GM18498 (cell line): ENCODE measurements around the gene ARHGAP8.
"Not testable (repeated sequence)": the region's sequence is repeated elsewhere in the genome, so short reads cannot be mapped to it uniquely, and the experiment has no call there.

Experiments used
- ATAC-seq: cut with Tn5 transposase; IDR thresholded peaks from one replicate; pipeline ENCODE4 v1.9.1; 2021; ENCODE audit warnings: mild to moderate bottlenecking, moderate library complexity; ENCODE audit not compliant: unreplicated experiment

ARHGAP8 gene

DNA sequence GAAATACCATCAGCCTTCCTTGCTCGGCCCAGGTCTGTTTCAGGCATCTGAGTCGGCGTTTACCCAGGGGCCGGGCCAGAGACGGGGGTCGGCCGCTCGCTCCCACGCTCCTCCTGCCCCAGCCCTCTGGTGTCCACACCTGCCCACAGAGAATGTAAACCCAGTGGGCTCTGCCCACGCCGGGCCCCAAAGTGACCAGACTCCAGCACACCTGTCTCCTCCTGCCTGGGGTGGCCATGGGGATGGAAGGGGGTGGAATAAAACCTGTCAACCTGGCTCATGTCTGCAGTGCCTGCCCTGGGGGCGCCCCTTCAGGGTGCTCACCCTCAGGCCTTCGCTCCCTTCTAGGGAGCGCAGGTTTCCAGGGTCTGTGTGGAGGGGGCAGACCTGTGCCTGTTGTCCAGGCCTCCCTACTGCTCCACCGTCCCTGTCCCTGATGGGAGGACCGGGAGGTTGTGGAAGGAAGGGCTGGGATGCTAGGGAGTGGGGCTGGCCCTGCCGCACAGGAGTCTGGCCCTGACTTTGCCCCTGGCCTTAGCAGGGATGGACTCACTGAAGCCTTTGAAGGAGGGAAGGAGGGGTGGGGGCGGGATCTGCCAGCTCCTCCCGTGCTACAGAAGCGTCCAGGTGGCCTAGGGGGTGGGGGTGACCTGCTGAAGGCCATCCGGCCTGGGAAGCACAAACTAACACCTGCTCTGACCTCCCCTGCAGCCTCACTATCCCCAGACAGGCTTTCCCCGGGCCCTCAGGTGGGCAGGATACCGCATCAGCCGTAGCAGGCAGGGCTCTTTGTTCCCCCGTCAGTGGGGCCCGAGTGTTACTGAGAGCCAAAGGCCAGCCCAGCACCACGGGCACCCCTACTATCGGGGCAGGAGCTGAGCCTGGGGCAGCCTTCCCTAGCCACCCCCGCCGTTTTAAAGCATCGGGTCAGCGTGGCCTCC lies 14.7 kb upstream of the ARHGAP8 start:
- no peak for ATAC-seq

DNA sequence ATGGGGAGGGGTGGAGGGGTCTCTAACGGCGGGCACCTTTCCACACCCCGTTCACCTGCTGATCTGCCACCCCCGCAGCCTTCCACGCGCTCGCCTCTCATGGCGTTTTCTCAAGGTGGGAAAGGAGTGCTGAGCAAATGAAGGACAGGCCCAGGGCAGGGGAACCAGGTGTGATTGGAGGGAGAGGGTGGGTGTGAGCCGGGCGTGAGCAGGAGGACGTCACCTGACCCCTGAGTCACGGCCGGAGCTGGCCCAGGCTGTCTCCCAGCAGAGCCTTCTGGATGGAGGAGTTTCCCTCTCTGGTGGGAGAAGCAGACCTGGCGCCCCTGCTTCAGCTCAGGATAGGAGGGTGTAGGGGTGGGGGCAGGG lies 14.0 kb upstream of the ARHGAP8 start:
- ATAC-seq, result no peak

DNA sequence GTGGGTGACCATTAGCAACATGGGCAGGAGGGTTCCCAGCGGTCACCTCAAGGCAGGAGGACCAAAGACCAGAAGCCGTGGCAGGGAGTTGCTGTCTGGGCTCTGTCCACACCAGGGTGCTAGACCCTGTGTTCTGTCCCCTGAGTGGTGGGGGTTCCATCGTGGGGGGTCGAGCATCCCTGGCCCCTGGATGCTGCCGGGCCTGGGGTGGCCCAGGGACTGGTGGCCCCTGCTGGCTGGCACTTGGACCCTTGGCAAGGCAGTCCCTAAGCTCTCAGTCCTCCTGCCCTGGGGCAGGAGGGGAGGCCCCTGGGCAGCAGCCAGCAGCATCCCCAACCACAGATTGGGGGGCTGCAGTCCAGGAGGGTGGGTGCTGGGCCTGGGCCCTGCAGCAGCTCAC lies 13.4 kb upstream of the ARHGAP8 start:
- ATAC-seq, result no peak

DNA sequence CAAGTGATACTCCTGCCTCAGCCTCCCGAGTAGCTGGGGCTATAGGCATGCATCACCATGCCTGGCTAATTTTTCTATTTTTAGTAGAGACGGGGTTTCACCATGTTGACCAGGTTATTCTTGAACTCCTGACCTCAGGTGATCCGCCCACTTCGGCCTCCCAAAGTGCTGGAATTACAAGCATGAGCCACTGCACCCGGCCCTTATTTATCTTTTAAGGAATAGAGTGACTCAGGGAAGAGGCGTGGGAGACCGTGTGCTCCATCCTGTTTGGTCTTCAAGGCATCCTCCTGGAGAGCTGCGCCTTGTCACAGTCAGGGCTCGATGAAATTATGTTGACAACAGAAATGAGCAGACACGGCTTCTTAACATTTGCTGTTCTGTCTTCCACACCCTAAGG lies 12.7 kb upstream of the ARHGAP8 start:
- not testable (repeated sequence) for ATAC-seq

DNA sequence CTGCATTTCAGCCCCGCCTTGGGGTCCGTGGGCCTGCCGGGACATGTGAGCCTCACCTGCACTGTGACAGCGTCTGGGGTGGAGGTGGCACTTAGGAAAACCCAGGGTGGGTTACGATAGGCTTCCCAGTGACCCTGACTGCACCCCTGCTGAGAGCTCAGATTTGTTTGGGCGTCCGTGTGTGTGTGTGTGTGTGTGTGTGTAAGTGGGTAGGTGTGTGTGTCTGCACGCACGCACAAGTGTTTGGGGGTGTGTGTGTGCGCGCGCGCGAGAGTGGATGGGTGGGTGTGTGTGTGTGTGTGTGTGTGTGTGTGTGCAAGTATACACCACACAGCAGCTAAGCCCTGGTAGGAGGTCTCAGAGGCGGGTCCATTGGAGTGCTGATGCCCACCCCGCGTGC lies 12.1 kb upstream of the ARHGAP8 start:
- ATAC-seq, result no peak

DNA sequence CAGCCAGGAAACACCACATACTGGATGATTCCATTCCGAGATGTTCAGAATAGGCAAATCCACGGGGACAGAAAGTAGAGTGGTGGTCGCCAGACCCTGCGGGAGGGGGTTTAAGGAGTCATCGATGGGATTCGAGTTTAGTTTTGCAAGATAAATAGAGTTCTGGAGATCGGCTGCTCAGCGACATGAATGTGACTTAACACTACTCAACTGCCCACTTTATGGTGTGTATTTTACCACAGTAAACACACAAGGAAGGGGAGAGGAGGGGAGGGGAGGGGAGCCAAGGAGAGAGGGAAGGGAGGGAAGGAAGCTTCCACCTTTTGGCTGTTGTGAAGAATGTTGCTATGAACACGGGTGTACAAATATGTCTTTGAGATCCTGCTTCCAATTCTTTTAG lies 10.4 kb upstream of the ARHGAP8 start:
- no peak for ATAC-seq

DNA sequence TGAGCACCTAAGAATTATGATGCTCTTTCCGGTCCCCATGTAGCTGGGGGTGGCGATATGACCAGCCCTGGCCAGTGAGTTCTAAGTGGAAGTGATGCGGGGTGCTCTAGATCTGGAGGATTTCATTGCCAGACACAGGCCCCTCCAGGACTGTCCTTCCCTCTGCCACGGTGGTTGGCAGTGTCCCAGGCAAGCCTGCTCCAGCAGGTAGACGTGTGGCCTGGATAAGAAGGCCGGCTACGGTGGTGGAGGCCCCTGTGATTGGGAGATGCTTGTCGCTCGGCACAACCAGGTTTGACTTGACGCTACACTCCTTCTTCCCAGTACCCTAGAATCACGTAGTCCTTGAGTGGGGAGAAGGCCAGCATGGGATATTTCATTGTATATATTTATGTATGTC lies 9.1 kb upstream of the ARHGAP8 start:
- no peak for ATAC-seq

DNA sequence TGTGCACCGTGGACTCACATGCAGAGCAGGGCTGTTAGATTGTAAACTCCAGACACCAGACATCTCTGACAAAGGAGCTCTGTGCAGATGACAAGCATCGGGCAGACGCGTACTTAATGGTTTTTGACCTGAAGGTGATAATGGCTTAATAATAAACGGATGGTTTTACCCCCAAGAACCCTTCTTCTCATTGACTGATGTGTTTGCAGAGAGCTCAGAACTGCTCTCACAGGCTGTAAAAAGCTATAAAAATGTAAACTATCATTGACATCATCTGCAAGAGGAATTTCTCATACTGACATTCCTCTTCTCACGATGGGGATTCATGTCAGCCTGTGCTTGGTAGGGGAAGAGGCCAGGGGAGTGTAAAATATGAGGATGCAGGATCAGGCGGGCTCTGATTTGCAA lies 8.6 kb upstream of the ARHGAP8 start:
- ATAC-seq, result no peak

DNA sequence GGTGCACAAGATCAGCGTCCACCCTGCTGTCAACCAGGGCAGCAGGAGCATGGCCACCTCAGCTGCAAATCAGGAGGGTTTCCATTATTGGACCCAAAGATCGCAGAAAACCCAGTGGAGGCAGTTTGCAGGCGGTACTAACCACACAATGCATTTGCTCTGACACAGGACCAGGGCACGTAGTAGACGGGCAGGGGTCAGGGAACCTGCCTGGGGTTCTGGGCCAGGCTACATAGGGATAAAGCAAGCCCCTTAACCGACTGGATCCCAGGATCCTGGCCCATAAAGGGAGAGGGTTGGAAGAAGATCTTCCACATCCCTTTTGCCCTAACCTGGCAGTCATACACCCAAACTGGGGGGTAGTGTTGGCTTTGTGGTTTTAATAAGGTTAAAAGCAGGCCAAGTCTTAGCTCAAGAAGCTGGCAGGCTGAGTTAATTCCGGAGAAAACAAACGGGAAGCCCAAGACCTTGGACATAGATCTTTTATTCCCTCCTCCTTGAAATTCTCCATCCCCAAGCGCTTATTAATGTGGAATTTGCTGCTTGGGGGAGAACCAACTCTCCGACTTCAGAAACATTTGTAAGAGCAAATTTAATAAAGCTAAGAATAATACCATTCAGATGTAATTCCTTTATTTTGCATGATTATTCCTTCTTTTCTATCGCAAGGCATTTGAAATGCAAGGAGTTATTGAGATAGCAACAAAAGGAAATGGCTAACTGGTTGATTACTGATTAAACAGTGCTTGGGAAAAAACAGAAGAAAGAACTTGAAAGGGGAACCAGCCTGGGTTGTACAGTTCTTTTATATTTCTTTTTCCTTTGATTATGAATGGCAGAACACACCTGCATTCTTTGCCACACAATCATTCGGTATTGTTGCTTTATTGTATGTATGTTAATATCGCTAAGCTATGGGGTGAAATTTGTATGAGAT lies 6.3 kb upstream of the ARHGAP8 start:
- no peak for ATAC-seq

DNA sequence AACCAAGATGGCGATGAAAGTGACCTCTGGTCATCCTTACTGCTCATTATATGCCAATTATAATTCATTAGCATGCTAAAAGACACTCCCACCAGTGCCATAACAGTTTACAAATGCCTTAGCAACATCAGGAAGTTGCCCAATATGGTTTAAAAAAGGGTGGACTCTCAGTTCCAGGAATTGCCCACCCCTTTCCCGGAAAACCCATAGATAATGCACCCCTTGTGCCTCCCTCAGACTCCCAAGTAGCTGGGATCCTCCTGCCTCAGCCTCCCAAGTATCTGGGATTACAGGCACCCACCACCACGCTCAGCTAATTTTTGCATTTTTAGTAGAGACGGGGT lies 4.6 kb upstream of the ARHGAP8 start:
- not testable (repeated sequence) for ATAC-seq

DNA sequence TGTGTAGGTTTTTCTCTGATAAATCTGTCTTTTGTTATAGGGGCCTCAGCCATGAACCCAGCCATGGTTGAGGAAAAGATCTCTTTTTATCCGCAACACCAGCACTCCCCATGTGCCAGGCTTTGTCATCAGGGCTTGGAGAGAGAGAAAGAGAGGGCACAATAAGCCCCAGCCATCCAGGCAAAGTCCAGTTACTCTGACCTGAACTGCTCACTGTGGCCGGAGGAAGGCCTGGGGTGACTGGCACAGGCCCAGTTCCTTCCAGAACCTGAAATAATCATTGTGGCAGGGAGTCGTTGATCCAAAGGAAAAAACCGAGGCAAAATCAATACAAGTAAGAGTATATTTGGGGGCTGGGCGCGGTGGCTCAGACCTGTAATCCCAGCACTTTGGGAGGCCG lies 3.9 kb upstream of the ARHGAP8 start:
- ATAC-seq, result no peak

DNA sequence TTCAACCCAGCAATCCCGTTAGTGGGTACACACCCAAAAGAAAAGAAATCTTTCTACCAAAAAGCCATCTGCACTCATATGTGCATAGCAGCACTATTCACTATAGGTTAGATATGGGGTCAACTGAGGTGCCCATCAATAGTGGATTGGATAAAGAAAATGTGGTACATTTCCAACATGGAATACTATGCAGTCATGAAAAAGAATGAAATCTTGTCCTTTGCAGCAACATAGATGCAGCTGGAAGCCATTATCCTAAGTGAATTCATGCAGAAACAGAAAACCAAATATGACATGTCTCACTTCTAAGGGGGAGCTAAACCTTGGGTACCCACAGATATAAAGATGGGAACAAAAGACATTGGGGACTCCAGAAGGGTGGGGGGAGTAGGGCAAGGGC lies 1.9 kb upstream of the ARHGAP8 start:
- no peak for ATAC-seq

DNA sequence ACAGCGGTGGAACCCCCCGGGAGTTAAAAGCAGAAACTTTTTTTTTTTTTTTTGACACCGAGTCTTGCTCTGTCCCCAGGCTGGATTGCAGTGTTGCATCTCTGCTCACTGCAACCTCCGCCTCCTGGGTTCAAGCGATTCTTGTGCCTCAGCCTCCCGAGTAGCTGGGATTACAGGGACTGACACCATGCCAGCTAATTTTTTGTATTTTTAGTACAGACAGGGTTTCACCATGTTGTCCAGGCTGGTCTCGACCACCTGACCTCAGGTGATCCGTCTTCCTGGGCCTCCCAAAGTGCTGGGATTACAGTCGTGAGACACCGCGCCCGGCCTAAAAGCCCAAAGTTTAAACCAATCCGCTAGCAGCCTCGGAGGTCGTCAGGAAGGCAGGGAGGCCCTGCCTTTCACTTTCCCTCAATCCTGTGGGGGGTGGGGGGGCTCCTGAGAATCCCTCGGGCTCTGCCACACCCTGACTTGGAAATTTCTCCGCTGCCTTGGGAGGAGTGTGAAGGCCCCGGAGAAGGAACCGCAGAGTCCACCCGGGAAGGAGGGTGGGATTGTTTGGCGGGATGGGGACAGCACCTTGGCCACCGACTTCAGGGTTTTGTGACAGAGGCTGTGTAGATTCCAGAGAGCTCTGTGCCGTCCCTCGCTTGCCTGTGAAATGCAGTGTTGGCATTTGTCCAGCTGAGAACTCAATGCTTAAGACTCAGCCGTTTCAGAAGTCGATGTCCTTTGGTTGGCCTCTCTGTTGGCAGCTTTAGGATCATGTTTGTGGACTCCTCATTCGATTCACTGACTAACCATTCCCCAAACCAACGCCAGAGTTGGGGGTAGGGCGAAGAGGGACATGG lies 1.0 kb downstream of the ARHGAP8 start:
- no peak for ATAC-seq

DNA sequence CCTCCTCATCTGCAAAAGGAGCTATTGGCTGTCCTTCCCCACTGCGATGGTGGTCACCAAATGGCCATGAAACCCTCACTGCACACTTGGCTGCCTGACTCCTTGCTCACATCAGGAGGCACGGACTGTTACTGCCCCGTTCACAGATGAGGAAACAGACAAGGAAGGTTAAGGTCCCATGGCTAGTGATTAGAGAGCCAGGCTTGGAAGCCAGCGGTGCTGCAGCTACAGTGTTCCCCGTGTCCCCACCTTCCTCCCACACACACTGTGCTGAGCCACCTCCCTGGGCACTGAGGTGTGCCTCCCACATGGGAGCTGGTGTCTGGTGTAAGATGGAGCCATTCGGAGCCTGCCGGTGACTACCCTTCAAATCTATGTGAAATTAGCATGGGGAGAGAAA lies 2.6 kb downstream of the ARHGAP8 start:
- ATAC-seq, result no peak

DNA sequence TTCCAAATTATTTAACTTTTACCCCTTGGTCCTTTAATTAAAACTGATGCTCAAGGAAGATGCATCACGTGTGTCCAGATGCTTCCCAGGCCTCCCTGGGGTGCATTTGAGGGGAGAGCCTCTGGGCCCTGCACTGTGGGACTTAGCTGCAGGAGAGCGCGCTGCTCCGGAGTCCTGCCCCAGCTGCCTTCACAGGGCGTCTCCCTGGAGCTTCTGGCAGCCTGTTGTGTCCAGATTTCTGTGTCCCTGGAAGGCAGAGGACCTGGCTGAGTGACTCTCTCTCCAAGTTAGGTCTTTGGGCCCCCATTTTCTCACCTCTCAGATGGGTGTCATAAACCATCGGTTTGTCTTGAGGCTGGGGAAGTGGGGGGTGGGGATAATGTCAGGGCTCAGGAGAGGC lies 3.0 kb downstream of the ARHGAP8 start:
- ATAC-seq, result no peak

DNA sequence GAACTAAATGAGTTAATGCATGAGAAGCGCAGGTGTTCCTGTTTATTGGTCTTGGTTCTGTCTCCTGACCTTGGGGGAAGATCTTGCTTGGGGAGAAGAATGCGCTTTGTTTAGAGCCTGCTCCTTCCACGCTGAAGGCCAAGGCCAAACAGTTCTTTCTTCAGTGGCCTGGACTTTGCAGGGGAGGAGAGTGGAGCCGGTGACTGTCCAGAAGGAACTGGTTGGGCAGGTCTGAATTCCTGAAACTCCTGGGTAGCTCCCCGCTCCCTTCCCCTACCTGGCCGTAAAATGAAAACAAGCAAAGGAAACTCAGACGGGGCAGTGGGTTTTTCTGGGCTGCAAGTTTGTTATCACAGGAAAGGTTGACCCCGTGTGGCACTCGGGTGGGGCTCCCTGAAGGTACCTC lies 3.6 kb downstream of the ARHGAP8 start:
- ATAC-seq, result no peak

DNA sequence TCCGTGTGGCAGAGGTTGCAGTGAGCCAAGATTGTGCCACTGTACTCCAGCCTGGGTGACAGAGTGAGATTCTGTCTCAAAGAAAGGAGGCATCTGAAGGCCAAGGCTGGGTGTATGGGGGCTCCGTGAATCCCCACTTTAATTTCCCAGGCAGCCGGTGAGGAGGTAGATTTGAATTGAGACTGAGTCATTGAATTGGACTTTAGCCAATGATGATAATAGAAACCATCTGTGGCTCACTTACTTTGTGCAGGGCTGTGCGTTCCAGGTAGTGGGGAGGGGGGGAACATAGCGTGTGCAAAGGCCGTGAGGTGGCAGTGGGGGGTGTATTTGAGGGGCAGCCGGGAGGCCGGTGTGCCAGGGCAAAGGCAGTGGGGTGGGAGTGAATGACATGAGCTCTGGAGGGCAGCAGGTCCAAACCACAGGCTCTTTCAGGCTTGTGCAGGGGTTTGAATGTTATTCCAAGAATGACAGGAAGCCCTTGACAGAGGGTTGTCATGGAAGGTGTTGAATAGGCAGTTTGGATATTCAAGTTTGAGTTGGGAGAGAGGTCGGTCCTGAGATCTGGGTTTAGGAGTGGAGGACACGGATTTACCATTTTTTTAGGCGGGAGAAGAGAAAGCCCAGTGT lies 6.1 kb downstream of the ARHGAP8 start:
- no peak for ATAC-seq

DNA sequence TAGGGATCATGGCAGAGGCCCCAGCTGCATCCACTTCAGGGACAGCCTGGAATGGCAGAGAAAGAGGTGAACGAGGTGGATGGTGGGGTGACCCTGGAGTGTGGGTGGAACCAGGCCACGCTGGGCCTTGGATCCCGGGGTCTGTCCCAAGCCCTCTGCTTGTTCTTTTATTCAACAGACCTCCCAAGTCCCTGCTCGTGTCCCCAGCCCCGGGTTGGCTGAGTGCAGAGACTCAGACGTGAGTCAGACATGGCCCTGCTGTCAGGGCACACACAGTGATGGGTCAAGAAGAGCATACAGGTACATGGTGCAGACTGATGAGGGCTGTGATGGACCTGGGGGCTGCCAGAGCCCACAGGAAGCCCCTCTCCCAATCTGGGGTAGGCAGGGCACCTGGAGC lies 6.6 kb downstream of the ARHGAP8 start:
- ATAC-seq, result no peak

DNA sequence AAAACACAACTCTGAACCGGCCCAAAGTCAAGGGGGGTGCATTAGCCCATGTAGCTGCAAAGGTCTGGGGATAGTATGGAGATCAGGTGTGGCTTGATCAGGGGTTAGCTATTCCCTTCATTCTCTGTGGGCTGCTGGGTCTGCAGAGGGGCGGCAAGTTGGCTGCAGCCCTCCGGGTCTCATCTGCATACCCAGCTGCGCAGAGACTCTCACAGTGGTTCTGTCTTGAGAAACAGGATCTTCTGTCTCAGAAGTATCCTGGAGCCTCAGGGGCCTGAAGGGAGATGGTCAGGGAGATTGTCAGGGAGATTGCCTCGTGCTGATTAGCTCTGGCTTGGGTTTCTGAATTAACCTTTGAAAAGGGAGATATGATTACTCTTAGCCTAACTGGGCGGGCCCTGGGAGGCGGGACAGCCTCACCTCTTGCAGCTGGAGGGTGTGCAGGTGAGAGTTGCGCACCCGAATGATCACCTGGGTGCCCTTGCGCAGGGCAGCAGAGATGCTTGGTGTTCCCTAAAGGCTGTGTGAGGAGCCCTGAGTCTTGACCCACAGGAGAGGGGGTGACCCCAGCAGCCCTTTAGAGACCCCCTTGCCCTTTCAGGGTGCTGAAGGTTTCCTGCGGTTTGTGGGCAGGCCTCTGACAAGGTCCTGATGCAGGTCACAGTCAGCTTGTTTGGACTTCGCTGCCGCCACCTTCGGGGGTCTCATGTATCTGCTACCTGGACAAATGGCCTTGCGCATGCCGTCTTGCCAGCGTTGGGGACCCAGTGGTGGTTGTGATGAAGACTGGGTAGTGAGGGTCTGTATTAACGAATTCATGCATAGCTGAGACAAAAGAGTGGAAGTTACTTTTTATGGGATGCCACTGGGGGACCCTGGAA lies 7.3 kb downstream of the ARHGAP8 start:
- ATAC-seq, result no peak

DNA sequence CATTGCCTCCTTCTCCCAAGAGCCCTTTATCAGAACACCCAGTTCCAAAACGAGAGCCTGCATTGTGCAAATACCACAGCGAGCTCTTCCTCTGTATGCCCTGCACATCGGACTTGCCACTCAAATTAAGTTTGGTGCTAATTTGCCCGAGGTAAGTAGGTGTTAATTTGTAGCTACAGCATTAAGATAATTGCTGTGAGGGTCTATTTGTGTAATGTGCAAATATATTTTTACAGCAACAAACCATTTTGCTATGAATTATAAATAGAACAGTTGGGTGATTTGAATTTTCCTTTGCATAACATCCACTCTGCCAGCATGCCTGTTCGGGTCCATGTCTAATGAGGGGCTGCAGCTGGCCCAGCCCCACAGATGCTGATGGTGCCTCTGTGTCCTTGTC lies 8.1 kb downstream of the ARHGAP8 start:
- no peak for ATAC-seq
